ENCODE data around the gene ZFYVE28. TPM values are rescaled to one million over a fixed set of nuclear protein-coding genes. Genes with fewer than 3 reads are reported as not detected.

Gene ZFYVE28
- total and polyA plus RNA-seq, 8 donors: 4.9 to 88.8 (median 7.3) TPM

DNA sequence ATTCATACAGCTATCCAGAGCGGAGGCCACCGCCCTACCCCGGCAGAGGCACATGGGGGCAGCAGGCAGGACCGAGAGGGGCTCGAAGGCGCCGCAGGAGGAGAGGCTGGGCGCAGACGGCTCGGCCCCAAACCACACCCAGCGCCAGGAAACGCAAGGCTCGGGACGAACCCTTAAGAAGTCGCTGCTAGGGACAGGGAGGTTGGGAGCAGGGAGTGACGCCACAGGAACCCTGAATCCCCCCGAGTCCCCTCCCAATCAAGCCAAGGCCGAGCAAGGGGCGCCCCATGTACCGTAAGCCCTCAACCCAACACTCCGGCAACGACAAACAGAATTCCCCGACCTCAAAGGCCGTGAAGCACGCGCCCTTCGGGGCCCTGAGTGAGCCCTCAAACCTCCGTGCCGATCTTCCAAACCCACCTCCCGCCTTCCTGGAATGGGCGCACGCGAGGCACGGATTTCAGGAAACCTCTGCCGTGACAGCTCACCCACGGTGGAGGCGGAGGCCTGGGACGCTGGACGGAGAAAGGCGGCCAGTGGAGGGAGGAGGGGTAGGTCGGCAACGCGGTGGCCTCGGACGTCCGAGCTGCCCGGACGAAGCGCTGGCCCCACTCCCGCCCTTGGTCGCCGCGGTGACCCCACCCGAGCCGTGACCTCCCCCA is 1.8 kb downstream of the ZFYVE28 start:
- H3K4me3 ChIP-seq: peak overlapping the region; percentile 65 to 80 (median 71)
- H3K36me3 ChIP-seq: no peaks in the 10 kb centered on the region
- peaks cover 0 to 50% (median 11%) of the 10 kb centered on the region in 3 donors for H3K27me3 ChIP-seq
- peak overlapping the region; percentile 65 to 80 (median 76) for H3K27ac ChIP-seq
- WGBS, 5 donors: 1 to 6% (median 3%) methylated on average over 38 to 55 of the region's 55 CpGs
- peak; percentile 45 to 63 for DNase-seq
- H3K4me1 ChIP-seq: peaks cover 38 to 62% (median 55%) of the 10 kb centered on the region in 4 donors
- intact Hi-C loops (cut with DNase I; ENCODE audit: low total_unique reads): loop anchor here (10.0 kb wide), 1 partner anchor 172 kb away; the partner anchor contains the start of genes HAUS3 and POLN
- TF ChIP-seq, protein P1, sequence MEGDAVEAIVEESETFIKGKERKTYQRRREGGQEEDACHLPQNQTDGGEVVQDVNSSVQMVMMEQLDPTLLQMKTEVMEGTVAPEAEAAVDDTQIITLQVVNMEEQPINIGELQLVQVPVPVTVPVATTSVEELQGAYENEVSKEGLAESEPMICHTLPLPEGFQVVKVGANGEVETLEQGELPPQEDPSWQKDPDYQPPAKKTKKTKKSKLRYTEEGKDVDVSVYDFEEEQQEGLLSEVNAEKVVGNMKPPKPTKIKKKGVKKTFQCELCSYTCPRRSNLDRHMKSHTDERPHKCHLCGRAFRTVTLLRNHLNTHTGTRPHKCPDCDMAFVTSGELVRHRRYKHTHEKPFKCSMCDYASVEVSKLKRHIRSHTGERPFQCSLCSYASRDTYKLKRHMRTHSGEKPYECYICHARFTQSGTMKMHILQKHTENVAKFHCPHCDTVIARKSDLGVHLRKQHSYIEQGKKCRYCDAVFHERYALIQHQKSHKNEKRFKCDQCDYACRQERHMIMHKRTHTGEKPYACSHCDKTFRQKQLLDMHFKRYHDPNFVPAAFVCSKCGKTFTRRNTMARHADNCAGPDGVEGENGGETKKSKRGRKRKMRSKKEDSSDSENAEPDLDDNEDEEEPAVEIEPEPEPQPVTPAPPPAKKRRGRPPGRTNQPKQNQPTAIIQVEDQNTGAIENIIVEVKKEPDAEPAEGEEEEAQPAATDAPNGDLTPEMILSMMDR (IDR thresholded peaks at IDR 0.05): no peak
- TF ChIP-seq POLR2A (IDR thresholded peaks at IDR 0.05): no peak
- TF ChIP-seq EP300 (IDR thresholded peaks at IDR 0.05): no peak
- no peak for TF ChIP-seq POLR2AphosphoS5 (IDR thresholded peaks at IDR 0.05)
- H3K9me3 ChIP-seq: no peaks in the 10 kb centered on the region

GRCh38 chr4:2415881-2416563 is 2.4 kb downstream of the ZFYVE28 start:
- TF ChIP-seq, protein P1 (IDR thresholded peaks at IDR 0.05): no peak
- TF ChIP-seq POLR2A (IDR thresholded peaks at IDR 0.05): no peak
- TF ChIP-seq POLR2AphosphoS5 (IDR thresholded peaks at IDR 0.05): no peak
- TF ChIP-seq EP300 (IDR thresholded peaks at IDR 0.05): no peak
- DNase-seq: no peak
- 61 to 74% (median 71%) methylated on average over 14 to 17 of the region's 17 CpGs for WGBS, 5 donors
- H3K4me1 ChIP-seq: peaks cover 38 to 66% (median 57%) of the 10 kb centered on the region in 4 donors
- H3K27ac ChIP-seq: peak overlapping the region; percentile 65 to 80 (median 76)
- peaks cover 0 to 47% (median 11%) of the 10 kb centered on the region in 3 donors for H3K27me3 ChIP-seq
- no peaks in the 10 kb centered on the region for H3K36me3 ChIP-seq
- intact Hi-C loops (cut with DNase I; ENCODE audit: low total_unique reads): loop anchor here (10.0 kb wide), 1 partner anchor 171 kb away; the partner anchor contains the start of genes HAUS3 and POLN
- H3K4me3 ChIP-seq: peak overlapping the region; percentile 65 to 80 (median 71)
- H3K9me3 ChIP-seq: no peaks in the 10 kb centered on the region

DNA sequence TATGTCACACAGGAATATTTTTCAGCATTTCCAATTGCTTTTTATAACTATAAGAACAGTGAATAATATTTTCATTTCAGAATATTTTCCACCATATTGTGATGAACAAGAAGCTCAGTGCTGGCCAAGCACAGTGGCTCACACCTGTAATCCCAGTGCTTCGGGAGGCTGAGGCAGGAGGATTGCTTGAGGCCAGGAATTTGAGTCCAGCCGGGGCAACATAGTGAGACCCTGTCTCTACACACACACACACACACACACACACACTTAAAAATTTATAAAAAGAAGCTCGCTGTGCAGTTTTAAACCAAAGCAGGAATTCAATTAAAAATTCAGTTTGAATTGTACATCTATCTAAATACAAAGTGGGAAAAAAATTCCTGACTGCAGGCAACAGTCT is 3.2 kb downstream of the ZFYVE28 start:
- no peaks in the 10 kb centered on the region for H3K36me3 ChIP-seq
- intact Hi-C loops (cut with DNase I; ENCODE audit: low total_unique reads): loop anchor here (10.0 kb wide), 1 partner anchor 170 kb away; the partner anchor contains the start of genes HAUS3 and POLN

More for the DNA sequence above, 3.2 kb downstream of the ZFYVE28 start:
- TF ChIP-seq POLR2AphosphoS5 (IDR thresholded peaks at IDR 0.05): no peak
- no peak for TF ChIP-seq POLR2A (IDR thresholded peaks at IDR 0.05)
- TF ChIP-seq, protein P1 (IDR thresholded peaks at IDR 0.05): no peak
- no peak for TF ChIP-seq EP300 (IDR thresholded peaks at IDR 0.05)
- Histone ChIP-seq H3K4me3 (no peak overlapping the region), H3K4me1 (peaks cover 38 to 66% (median 57%) of the 10 kb centered on the region in 4 donors), H3K27ac (no peak overlapping the region), H3K27me3 (peaks cover 0 to 39% (median 11%) of the 10 kb centered on the region in 3 donors), H3K9me3 (no peaks in the 10 kb centered on the region)
- WGBS, 5 donors: 92 to 98% (median 93%) methylated on average over 3 of the region's 3 CpGs
- no peak for DNase-seq

Measured in stomach (tissue), 9 donors.